Thyroid gland (tissue), 4 donors: ENCODE measurements around the gene RPS19BP1. TPM values are rescaled to one million over a fixed set of nuclear protein-coding genes. Genes with fewer than 3 reads are reported as not detected.

Experiments used
- DNase-seq, 2 donors: peaks; one replicate each; pipeline ENCODE4 v3.0.0-alpha.2; 2019
- H3K27ac ChIP-seq, 3 donors: fragments of 200-600 bp; sonication (generic); 1 replicate in 2 of 3; 2 replicates in 1 of 3; pipeline ENCODE4 v1.5.1; 2016 to 2019; ENCODE audit warnings: mild to moderate bottlenecking in 1 of 3, moderate library complexity in 1 of 3
- H3K27me3 ChIP-seq: fragments of 200-600 bp; sonication (generic); one replicate; pipeline ENCODE4 v1.5.1; 2019
- H3K36me3 ChIP-seq, 2 donors: fragments of 200-600 bp; sonication (generic); one replicate each; pipeline ENCODE4 v1.5.1; 2016 to 2019
- H3K4me1 ChIP-seq, 2 donors: fragments of 200-600 bp; sonication (generic); one replicate each; pipeline ENCODE4 v1.5.1; 2017 to 2019
- H3K4me3 ChIP-seq, 3 donors: fragments of 200-600 bp; sonication (generic); replicated peaks in 1 of 3; 1 replicate in 2 of 3; 2 replicates in 1 of 3; pipeline ENCODE4 v1.5.1; 2016; ENCODE audit warnings: mild to moderate bottlenecking in 1 of 3
- H3K9me3 ChIP-seq: fragments of 200-600 bp; sonication (generic); one replicate; pipeline ENCODE4 v1.5.1; 2017
- POLR2A ChIP-seq, 2 donors: fragments of 450-650 bp; IDR thresholded peaks; one replicate each; pipeline ENCODE4 v1.6.1; 2017; ENCODE audit warnings: antibody characterized with exemption in 2 of 2, mild to moderate bottlenecking in 2 of 2, moderate library complexity in 1 of 2
- WGBS, 2 donors: methylation state at CpG; one replicate each; pipeline ENCODE4 v1.1.5; 2017; 5-methylcytosine and 5-hydroxymethylcytosine counted together
- intact Hi-C: fragments of 100-400 bp; cut with DNase I; formaldehyde crosslinking; loops from one replicate; pipeline ENCODE4 v1.15.1; 2023
- total RNA-seq, 4 donors: library from RNA; depleted of rRNA; stranded (reverse); fragments of >200 nt; gene quantifications; one replicate each; pipeline ENCODE4 v1.2.3, GENCODE V29; 2016
- TF ChIP-seq, protein P1 (sequence below), 6 experiments: fragments of 200-600 bp in 3 of 6; fragments of 450-650 bp in 3 of 6; sonication (generic) in 3 of 6; IDR thresholded peaks; one replicate each; pipeline ENCODE4 v1.5.1; 2016 to 2019; ENCODE audit warnings: antibody characterized with exemption in 6 of 6, mild to moderate bottlenecking in 2 of 6, inconsistent platforms in 1 of 6, moderate library complexity in 1 of 6

The RPS19BP1 gene
- total RNA-seq, 4 donors from 2014 or later, result 120 to 243 (median 171) TPM

DNA sequence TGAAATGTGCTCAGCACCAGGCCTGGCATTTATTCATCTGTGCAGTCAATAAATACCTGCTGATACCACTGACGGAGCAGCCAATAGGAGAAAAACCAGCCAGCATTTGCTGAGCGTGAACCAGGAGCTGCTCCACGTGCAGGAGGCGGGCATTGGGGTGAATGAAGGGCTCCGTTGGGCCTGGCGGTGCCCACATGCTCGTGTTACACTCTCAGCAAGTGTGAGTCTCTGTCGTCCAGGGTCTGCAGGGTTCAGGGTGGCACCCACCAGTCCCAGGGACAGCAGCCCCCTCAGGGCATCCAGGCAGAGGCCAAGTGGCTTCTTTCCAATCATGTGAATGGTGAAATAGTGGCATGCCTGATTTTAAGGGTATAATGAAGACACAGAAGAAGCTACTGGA is 4.2 kb upstream of the RPS19BP1 start:
- Histone ChIP-seq H3K9me3 (no peaks in the 10 kb centered on the region), H3K4me3 (no peak overlapping the region), H3K27me3 (no peaks in the 10 kb centered on the region), H3K27ac (no peak overlapping the region), H3K4me1 (peaks cover 11 to 12% of the 10 kb centered on the region in 2 donors), H3K36me3 (no peaks in the 10 kb centered on the region)
- DNase-seq, result no peak
- intact Hi-C loops, result loop anchor here (5.0 kb wide), 1 partner anchor 486 kb away; no protein-coding TSS in a partner anchor
- TF ChIP-seq, protein P1, sequence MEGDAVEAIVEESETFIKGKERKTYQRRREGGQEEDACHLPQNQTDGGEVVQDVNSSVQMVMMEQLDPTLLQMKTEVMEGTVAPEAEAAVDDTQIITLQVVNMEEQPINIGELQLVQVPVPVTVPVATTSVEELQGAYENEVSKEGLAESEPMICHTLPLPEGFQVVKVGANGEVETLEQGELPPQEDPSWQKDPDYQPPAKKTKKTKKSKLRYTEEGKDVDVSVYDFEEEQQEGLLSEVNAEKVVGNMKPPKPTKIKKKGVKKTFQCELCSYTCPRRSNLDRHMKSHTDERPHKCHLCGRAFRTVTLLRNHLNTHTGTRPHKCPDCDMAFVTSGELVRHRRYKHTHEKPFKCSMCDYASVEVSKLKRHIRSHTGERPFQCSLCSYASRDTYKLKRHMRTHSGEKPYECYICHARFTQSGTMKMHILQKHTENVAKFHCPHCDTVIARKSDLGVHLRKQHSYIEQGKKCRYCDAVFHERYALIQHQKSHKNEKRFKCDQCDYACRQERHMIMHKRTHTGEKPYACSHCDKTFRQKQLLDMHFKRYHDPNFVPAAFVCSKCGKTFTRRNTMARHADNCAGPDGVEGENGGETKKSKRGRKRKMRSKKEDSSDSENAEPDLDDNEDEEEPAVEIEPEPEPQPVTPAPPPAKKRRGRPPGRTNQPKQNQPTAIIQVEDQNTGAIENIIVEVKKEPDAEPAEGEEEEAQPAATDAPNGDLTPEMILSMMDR (IDR thresholded peaks at IDR 0.05), result no peak
- no peak for TF ChIP-seq POLR2A (IDR thresholded peaks at IDR 0.05)
- 63 to 80% methylated on average over 3 to 8 of the region's 8 CpGs for WGBS, 2 donors

DNA sequence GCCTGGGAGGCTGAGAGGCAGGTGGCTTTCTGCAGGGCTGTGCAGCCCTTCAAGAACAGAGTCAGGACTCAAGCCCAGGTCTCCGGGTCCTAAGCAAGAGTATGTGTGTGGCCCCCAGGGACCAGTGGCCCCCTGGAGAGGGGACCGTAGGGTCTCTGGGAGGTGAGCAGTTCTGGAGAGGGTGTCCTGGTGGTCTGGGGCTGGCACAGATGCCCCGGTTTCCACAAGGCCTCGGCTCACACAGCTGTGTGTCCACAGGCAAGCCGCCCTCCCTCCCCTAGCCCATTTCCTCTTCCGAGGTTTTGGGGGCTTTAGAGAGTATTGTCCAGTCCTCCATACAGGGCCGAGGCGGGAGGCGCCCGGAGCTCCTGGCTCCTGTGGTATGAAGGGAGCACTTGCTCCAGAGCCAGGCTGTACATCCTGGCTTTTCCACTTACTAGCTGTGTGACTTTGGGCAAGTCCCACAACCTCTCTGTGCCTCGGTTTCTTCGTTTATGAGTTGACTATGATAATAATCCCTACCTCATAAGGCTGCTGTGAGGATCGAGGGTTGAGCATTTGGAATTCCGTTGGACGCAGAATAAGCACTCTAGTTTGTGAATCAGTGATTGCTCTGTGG is 3.4 kb upstream of the RPS19BP1 start:
- intact Hi-C loops, result loop anchor here (5.0 kb wide), 1 partner anchor 486 kb away; no protein-coding TSS in a partner anchor
- WGBS, 2 donors, result 83 to 87% methylated on average over 12 to 14 of the region's 15 CpGs
- no peaks in the 10 kb centered on the region for H3K36me3 ChIP-seq
- peaks cover 18 to 19% of the 10 kb centered on the region in 2 donors for H3K4me1 ChIP-seq
- no peak overlapping the region for H3K27ac ChIP-seq
- no peaks in the 10 kb centered on the region for H3K9me3 ChIP-seq
- no peak for DNase-seq
- no peaks in the 10 kb centered on the region for H3K27me3 ChIP-seq
- no peak overlapping the region for H3K4me3 ChIP-seq
- TF ChIP-seq, protein P1 (IDR thresholded peaks at IDR 0.05), result no peak
- TF ChIP-seq POLR2A (IDR thresholded peaks at IDR 0.05), result no peak

DNA sequence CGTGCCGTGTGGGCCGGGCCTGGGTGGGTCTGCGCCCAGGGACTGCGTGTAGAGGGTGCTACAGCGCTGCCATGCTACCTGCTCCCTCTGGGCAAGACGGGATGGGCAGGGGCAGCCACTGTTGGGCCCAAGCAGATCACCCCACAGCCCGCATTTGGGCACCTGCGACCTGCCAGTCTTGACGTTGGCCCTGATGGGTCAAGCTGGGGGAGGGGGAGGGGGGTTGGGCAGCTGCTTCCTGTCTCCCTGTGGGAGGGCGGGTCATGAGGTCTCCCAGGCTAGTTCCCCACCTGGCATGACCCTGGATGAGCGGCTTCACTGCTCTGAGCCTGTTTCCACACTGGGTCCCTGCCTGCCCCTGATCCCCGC is 2.8 kb upstream of the RPS19BP1 start:
- intact Hi-C loops, result loop anchor here (5.0 kb wide), 1 partner anchor 487 kb away; no protein-coding TSS in a partner anchor
- H3K27me3 ChIP-seq, result no peaks in the 10 kb centered on the region
- DNase-seq, result no peak
- H3K27ac ChIP-seq, result no peak overlapping the region
- H3K4me1 ChIP-seq, result peaks cover 18 to 22% of the 10 kb centered on the region in 2 donors
- no peaks in the 10 kb centered on the region for H3K36me3 ChIP-seq
- WGBS, 2 donors, result 68 to 73% methylated on average over 4 to 6 of the region's 13 CpGs
- no peak overlapping the region for H3K4me3 ChIP-seq
- H3K9me3 ChIP-seq, result no peaks in the 10 kb centered on the region
- TF ChIP-seq POLR2A (IDR thresholded peaks at IDR 0.05), result no peak
- TF ChIP-seq, protein P1 (IDR thresholded peaks at IDR 0.05), result no peak

GRCh38 chr22:39534591-39535356 is 2.2 kb upstream of the RPS19BP1 start:
- DNase-seq, result peak; percentile 87 to 88
- Histone ChIP-seq H3K4me1 (peaks cover 22 to 27% of the 10 kb centered on the region in 2 donors), H3K4me3 (no peak overlapping the region), H3K36me3 (peaks cover 0 to 5% of the 10 kb centered on the region in 2 donors), H3K27me3 (no peaks in the 10 kb centered on the region), H3K27ac (peak overlapping the region in 1 of 3 donors; percentile 40), H3K9me3 (no peaks in the 10 kb centered on the region)
- TF ChIP-seq POLR2A (IDR thresholded peaks at IDR 0.05), result no peak
- TF ChIP-seq, protein P1 (IDR thresholded peaks at IDR 0.05), result peak; percentile 85 to 98 (median 93)
- WGBS, 2 donors, result 11 to 15% methylated on average over 17 to 19 of the region's 41 CpGs
- intact Hi-C loops, result loop anchor here (5.0 kb wide), 2 partner anchors 488 to 813 kb away; partner anchors contain the start of gene ADSL
